HG02642 (cell line): ENCODE measurements around the gene PTAR1.
"Not testable (repeated sequence)": the region's sequence is repeated elsewhere in the genome, so short reads cannot be mapped to it uniquely, and the experiment has no call there.

Source experiments
- ATAC-seq: cut with Tn5 transposase; IDR thresholded peaks from one replicate; pipeline ENCODE4 v1.9.1; 2021; ENCODE audit warnings: mild to moderate bottlenecking; ENCODE audit not compliant: unreplicated experiment, poor library complexity

Gene PTAR1

GRCh38 chr9:69759421-69760277 lies at the start of gene PTAR1:
Gene PTAR1 (minus strand): TSS chr9:69760011. CDS start chr9:69759938, 73 bp downstream.
- peak; percentile 93 for ATAC-seq

GRCh38 chr9:69809304-69809863 lies 49.6 kb upstream of the PTAR1 start:
- no peak for ATAC-seq

- no peak for ATAC-seq
These were observed 46.8 kb upstream of the PTAR1 start for GRCh38 chr9:69806627-69807026.

- ATAC-seq, result no peak
These were observed 46.2 kb upstream of the PTAR1 start for GRCh38 chr9:69805962-69806515.

- ATAC-seq, result no peak
These were observed 42.2 kb upstream of the PTAR1 start for GRCh38 chr9:69801989-69802388.

DNA sequence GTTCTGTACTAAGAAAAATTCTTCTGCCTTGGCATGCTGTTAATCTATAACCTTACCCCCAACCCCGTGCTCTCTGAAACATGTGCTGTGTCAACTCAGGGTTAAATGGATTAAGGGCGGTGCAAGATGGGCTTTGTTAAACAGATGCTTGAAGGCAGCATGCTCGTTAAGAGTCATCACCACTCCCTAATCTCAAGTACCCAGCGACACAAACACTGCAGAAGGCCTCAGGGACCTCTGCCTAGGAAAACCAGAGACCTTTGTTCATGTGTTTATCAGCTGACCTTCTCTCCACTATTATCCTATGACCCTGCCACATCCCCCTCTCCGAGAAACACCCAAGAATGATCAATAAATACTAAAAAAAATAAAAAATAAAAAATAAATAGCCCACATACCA lies 40.2 kb upstream of the PTAR1 start:
- not testable (repeated sequence) for ATAC-seq

DNA sequence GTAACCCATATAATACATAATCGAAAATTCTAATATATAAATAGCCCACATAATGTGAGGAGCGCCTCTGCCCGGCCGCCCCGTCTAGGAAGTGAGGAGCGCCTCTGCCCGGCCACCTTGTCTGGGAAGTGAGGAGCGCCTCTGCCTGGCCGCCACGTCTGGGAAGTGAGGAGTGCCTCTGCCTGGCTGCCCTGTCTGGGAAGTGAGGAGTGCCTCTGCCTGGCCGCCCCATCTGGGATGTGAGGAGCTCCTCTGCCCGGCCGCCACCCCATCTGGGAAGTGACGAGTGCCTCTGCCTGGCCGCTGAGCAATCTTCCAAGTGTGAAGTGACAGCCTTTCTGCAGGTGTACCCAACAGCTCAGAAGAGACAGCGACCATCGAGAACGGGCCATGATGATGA lies 39.7 kb upstream of the PTAR1 start:
- ATAC-seq, result not testable (repeated sequence)

- ATAC-seq, result no peak
These were observed 38.9 kb upstream of the PTAR1 start for GRCh38 chr9:69798744-69799143.

DNA sequence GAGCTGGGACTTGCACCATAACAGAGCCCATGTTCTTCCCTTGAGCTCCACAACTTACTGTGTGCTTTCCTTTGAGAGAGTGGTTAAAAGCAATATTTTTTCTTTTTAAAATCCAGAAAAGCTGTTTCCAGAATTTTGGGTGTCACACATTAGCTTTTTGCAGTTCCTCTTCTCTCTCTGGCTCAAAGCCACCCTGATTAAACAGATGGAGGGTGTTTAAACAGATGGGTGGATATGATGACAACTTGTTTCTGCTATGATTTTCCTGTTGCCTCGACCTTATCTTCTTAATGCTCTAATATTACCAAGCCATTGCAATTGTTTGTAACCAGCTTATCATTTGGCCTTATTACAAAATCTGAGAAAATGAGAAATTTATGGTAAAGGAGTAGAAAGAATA lies 37.9 kb upstream of the PTAR1 start:
- no peak for ATAC-seq

DNA sequence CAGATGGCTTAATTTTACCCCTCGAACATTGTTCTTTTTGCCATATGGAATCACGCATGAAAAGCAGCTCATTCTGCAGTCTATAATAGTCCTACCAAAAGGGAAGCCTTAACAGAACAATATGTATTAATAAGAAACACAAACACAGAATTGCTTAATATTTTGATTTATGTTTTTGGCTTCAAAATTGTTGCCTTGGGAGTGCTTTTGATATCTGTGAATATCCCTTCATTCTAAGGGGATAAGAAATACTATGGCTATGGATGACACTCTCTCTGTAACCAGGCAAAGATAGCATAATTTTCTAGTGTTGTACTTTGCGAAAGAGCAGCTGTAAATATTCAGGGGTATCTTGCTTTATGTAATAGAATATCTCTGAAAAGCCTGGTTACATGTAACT lies 34.5 kb upstream of the PTAR1 start:
- no peak for ATAC-seq

DNA sequence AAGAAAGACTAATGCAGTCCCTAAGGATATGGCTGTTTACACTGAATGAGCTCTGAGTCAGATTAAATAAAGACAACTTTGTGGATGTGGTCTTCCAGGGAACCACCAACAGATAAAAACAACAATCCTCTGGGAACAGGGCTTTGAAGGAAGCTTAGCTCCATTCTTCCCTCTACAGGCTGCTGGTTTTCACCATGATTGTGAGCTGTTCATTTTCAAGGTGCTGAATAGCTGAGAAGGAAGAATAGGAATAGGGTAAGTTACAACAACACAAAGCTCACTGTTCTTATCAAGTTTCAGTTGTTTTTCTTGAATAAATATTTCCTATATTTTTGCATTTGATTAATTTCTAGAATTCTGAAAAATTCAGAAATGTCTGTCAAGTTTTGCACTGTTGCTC lies 25.9 kb upstream of the PTAR1 start:
- ATAC-seq, result no peak

DNA sequence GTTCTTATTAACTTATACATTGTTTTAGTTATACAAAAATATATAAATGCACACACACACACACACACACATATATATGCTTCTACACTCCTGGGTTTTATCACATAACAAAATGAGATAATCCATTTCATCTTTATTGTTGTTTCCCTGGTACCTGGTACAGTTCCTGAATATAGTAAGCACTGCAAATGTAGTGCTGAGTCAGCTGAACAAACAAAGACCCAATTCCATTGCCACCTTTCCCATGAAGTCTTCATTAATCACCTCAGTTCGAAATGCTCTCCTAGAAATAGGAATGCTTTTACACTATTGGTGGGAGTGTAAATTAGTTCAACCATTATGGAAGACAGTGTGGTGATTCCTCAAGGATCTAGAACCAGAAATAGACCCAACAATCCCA lies 13.4 kb upstream of the PTAR1 start:
- no peak for ATAC-seq

DNA sequence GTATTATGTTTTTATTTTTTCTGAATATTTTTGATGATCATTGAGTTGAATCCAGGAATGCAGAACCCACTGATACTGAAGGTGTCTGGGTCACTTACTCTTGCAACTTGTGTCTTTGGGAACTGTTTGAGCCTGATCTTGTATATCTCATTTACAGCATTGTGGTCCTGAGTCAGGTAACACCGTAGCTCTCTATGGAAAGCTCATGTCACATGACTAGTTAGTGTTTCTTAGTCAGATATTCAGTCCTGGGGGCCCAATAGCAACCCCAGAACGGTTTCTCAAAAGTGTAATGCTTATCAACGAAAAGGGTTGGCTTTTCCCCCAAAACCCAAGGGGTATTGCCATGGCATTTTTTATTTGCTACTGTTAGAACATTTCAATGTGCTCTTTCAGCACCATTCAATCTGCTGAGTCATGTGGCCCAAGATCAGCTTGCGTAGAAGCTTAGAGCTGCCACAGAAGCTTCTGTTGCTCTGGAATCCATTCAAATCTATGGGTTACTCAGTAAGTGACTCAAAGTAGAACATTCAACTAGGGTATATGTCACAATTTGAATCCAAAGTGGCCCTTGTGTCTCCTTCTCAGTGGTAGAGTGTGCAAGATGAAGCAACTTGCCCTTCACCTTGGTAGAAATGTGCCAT lies 12.1 kb upstream of the PTAR1 start:
- no peak for ATAC-seq

DNA sequence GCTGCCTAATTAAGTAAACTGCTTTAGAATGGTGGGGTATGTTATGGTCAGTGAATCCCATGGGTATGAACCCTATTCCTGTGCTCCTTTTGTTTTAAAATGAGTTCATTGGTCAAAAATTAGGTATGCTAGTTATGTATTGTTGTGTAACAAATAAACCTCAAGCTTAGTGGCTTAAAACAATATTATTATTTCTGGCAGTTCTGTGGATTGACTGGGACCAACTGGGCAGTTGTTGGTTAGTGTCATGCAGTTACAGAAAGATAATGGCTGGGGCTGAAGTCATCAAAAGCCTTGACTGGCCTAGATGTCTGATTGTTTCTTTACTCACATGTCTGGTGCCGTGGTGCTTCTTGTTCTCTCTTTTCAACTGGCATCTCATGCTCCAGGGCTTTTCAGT lies 8.9 kb upstream of the PTAR1 start:
- ATAC-seq, result no peak

DNA sequence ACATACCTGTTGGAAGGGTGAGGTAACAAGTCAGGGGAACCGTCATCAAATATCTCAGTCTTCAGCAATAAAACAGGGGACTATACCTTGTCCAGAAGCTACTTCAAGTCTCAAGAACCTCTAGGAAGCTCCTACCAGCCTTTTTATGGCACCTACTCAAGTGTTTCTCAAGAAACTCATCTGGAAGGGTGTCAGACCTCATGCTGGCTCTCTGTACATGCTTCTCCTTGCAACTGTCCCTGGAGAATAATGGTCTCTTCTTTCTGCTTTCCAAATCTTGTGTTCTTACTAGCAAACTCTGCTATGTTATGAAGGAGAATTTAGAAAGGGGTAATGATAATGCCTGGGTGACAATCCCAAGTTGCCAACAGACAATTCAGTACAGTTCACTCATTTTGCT lies 8.3 kb upstream of the PTAR1 start:
- no peak for ATAC-seq

GRCh38 chr9:69763862-69764261 lies 4.1 kb upstream of the PTAR1 start:
- not testable (repeated sequence) for ATAC-seq

DNA sequence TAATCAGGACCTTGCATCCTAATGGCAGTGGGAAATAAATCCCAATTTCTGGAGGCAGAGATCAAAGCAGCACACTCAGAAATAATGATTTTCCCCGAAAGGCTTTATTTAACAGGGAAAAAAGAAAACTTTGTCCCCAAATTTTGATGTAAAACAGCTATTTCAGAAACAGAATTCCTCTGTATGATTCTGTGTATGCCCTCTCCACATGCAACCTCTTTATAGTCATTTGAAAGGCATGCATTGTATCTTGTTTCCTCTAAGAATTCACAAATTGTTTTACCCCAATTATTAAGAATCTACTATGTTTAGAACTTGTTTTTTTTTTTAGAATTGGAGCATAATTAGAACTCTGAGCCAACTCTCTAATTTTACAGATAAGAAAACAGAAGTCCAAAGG lies 2.7 kb upstream of the PTAR1 start:
- no peak for ATAC-seq

GRCh38 chr9:69760278-69760610 lies 433 bp upstream of the PTAR1 start:
- peak; percentile 5 for ATAC-seq

DNA sequence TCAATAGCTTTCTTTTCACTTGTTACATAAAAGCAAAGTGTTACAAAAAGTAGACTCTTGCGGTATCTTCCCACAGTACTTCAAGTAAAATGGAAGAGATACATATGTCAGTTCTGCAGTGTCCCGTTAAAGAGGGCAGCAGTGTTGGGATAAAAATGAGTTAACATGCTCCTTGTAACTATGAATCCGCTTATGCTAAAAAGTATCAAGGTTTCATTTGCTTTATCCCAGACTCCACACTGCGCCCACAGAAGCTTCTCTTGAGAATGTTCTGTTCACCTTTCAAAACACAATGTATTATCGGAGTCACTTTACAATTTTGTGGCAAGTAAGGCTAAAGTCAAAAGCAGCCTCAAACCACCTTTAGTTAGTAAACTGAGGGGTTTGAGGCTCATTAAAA lies 790 bp downstream of the PTAR1 start:
- peak; percentile 1 for ATAC-seq

DNA sequence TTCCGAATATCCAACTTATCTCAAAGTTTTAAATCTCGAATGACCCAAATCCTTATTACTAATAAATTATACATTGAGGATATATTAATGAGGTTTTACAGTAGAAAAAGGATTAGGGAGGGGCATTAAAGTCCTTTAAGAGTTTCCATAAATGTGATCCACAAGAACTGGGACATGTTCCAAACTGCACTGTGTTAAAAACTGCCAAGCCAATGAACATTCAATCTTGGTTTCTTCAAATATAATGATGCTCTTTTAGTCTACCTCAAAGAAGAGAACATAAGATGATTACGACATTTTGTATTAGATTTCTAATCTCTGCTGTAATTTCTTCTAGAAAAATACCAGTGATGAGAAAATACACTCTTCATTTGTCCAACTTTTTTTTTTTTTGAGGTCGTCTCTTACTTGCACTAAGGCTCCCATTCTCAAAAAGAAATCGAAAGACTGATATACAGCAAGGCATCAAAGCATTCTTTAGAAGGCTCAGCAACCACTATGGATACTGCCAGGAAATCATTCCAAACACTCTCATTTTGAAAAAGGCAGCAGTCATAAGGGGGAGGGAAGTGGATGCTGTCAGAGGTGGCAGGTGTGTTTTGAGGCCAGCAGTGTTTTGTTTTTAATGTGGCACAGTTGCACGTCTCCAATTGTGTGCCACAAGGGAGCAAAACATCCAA lies 1.7 kb downstream of the PTAR1 start:
- no peak for ATAC-seq

DNA sequence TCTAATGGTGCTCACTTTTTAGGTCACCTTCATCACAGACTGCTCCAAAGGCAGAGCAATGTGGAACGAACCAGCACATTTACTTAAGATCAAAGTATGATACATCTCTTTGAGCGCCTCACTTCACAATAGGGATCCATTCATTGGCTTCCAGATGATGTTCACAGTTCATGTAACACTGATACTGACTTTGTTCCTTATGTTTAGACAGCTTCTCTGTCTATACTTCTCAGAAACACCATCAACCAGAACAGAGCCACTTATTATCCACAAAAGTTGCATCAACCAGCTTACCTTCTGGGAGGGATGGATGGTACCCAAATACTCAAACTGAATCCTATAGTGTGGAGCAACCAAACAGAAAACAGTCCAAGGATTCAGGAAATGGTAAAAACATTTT lies 4.6 kb downstream of the PTAR1 start:
- ATAC-seq, result no peak
